Measurements from ENCODE around the gene BRME1. TPM values are rescaled to one million over a fixed set of nuclear protein-coding genes. Genes with fewer than 3 reads are reported as not detected.

BRME1 gene
- under 0.01 TPM in 1 of 2 replicates, not detected in the other for total RNA-seq

DNA sequence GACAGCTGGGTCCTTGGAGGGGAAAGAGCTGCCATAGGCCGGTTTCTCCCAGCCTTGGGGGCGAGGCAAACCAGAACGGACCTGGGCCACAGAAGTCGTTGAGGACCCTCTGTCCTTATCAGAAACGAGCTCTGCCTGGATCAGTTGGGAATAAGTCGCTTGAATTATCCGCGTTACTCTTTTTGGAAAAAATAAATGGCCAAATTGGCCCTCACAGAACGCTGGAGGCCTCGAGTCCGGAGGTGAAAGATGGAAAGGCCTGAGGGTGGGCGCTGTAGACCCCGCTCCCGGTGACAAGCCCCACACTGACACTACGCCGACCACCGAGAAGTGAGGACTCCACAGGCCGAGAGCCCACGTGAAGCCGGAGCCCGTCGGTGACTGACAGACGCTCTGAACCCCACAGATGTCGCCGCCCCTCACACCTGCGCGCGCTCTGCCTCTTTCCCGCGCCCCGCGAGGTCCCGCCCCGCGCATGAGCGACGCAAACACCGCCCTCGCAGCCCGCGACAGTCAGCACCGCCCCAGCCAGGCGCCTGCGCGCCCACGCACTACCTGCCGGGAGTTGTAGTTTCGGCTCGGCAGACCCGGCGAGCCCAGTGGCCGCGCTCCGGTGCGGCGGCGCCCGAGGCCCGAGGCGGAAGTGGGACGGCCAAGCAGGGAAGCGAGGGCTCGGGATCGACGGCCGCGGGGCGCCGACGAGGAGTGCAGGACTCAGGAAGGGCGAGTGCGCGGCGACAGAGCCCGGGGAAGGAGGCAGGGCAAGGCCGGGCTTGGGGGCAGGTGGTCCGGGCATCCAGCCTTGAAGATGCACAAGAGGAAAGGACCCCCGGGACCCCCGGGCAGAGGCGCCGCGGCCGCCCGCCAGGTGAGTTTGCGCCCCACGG is at the start of gene BRME1, which contains the start of gene CC2D1A:
BRME1 (minus strand) TSS at position 484 of the 887 bp plus-strand sequence. CDS start 1,225 bp downstream, outside the sequence.
CC2D1A (plus strand) TSS at position 568 of the 887 bp plus-strand sequence; CDS start at position 809, 241 bp downstream.

GRCh38 chr19:13952154-13952930 is 46.4 kb upstream of the BRME1 start, which contains the start of gene DCAF15:
Gene DCAF15, plus strand, starts transcription at chr19:13952509. Its CDS starts 4 bp downstream, at chr19:13952513.

DNA sequence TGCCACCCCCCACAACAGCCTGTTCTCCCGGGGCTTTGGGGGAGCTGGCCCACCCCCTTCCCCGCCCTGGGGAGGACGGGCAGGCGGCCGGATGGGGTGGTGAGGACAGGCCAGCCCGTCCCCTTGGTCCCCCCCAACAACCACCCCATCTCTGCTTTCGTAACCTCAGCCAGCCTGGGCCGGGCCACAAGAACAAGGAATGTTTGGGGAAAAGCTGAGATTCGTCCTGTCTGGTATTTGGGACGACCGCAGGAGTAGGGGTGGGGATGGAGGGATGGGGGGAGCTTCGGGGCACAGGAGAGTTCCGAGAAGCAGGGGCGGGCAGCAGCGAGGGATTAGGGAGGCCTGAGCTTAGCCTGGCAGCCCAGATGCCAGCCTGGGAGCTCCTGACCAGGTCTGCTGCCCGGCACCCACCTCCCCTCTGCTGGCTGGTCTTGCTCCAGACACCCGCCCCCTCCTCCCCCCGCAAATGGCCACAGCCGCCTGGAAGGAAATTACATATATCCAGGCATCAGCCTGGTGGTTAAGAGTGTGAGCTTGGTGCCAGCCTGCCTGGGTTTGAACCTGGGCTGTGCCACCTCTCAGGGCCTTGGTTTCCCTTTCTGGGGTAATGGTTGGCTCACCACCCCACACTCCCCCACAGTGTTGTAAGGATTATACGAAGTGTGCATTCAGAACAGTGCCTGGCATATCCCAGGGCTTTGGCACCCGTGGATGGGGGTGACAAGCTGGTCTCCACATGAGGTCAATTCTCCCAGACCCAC is 32.6 kb upstream of the BRME1 start, which contains the start of gene PODNL1:
PODNL1 (minus strand) TSS at position 117 of the 764 bp plus-strand sequence. CDS start 236 bp downstream, outside the sequence.

DNA sequence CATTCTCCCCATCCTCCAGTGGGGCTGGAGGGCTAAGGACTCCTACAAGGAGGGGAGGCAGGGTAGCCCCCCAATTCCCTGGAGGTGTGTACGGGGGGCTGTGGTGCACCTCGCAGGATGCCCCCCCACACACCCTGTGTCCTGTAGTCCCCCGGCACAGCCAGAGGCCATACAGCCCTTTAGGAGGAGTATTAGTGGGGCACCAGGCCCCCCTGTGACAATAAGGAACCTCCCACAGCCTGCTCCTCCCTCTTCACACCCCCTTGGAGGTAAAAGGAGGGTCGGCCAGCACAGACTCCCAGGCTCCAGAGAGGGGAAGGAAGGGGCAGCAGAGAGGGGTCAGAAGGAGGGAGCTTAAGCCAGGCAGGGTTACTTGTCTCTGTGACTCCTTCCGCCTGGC is 29.1 kb downstream of the BRME1 start, which contains the start of gene NANOS3:
NANOS3 (plus strand) TSS at position 301 of the 400 bp plus-strand sequence. CDS start 115 bp downstream, outside the sequence.

Other genes with a start within 250 kb of the BRME1 start
- gene MRI1, start 141.6 kb downstream of the BRME1 start, total RNA-seq, result 48.9 and 57.1 TPM in 2 replicates
- 46.5 and 55.9 TPM in 2 replicates for gene C19orf53, start 131.7 kb downstream of the BRME1 start, total RNA-seq
- 2.3 and 16.4 TPM in 2 replicates for gene ZSWIM4, start 110.7 kb downstream of the BRME1 start, total RNA-seq
- 0.96 TPM in 1 of 2 replicates, not detected in the other for gene NANOS3, start 29.0 kb downstream of the BRME1 start, total RNA-seq
- 9.6 and 10.9 TPM in 2 replicates for gene CC2D1A, start 84 bp upstream of the BRME1 start, total RNA-seq
- gene PODNL1, start 32.3 kb upstream of the BRME1 start, total RNA-seq, result 0.21 and 0.72 TPM in 2 replicates
- gene DCAF15, start 46.4 kb upstream of the BRME1 start, total RNA-seq, result 4.0 and 7.0 TPM in 2 replicates
- gene RFX1, start 100.2 kb upstream of the BRME1 start, total RNA-seq, result 1.2 and 1.9 TPM in 2 replicates
- gene RLN3, start 122.0 kb upstream of the BRME1 start, total RNA-seq, result not detected in 2 replicates
- 1.3 and 8.7 TPM in 2 replicates for gene IL27RA, start 125.6 kb upstream of the BRME1 start, total RNA-seq
- not detected in 2 replicates for gene PALM3, start 156.0 kb upstream of the BRME1 start, total RNA-seq
- gene MISP3, start 166.7 kb upstream of the BRME1 start, total RNA-seq, result 0.64 and 0.72 TPM in 2 replicates
- gene C19orf67, start 179.7 kb upstream of the BRME1 start, total RNA-seq, result 0.48 TPM in 1 of 2 replicates, not detected in the other
- gene SAMD1, start 184.6 kb upstream of the BRME1 start, total RNA-seq, result 23.1 and 43.7 TPM in 2 replicates
- gene PRKACA, start 211.6 kb upstream of the BRME1 start, total RNA-seq, result 18.8 and 28.6 TPM in 2 replicates
- 1.7 TPM in 1 of 2 replicates, not detected in the other for gene ASF1B, start 230.5 kb upstream of the BRME1 start, total RNA-seq